ENCODE measurements around the gene ELMO1. TPM values are rescaled to one million over a fixed set of nuclear protein-coding genes. Genes with fewer than 3 reads are reported as not detected.

Gene ELMO1
- total and polyA plus RNA-seq, 4 donors, result 6.7 to 51.5 (median 14.8) TPM

DNA sequence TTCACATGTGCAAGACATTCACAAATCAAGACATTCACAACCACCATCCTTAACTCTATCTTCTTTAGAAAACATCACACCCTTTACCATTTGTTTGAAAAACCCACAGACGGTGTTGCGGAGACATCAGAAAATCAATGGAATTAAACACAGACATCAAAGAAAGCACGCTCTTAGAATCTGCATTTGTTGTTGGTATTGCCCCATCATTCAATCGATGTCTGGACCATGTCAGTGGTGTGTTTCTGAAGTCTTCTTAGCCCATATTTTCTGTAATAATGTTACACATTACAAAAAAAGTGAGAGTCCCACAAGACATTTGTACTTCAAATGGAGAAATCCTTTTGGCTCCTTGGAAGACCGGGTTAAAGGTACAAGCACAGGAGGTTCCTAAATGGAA is 550.5 kb downstream of the ELMO1 start:
- Histone ChIP-seq H3K27ac (ENCODE audit: low read depth in 1 of 2, low read length in 2 of 2) (no peak overlapping the region), H3K36me3 (ENCODE audit: control insufficient read depth in 4 of 4, insufficient read depth in 3 of 4, low read depth in 1 of 4, low read length in 3 of 4) (peaks cover 0 to under 1% (median 0%) of the 10 kb centered on the region in 4 donors)
- 37% methylated on average over 5 of the region's 5 CpGs for WGBS

DNA sequence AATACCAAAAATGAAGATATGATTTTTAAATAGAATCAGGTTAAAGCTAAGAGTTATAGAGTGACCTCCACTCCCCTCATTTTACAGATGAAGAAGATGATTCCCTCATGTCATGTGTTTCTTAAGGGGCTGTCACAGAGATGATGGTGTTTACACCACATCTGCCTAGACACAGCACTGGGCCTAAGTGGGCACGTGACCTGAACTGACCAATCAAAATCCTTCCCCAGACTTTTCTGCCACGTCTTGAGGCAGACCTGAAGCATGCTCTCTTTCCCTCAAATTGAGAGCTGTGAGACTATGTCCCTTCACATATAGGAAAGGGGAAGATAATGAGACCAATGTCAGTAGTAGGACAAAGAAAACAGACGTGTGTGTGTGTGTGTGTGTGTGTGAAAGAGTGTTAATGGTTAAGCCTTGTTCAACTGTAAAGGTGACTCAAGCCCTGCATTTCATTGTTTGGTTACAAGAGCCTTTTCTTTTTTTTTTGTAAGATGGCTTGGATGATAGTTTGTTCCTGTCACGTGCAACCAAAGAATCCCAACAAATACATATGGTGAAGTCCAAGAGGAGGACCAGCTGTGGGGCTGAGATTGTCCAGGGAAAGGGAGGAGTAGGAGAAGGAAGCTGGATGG is 551.6 kb downstream of the ELMO1 start:
- WGBS, result 80% methylated on average over 4 of the region's 4 CpGs
- Histone ChIP-seq H3K9ac (ENCODE audit: low read depth in 1 of 2, low read length in 2 of 2) (no peak overlapping the region), H3K4me1 (ENCODE audit: control insufficient read depth in 4 of 4, insufficient read depth in 4 of 4, low read length in 3 of 4) (peaks cover 5 to 49% (median 41%) of the 10 kb centered on the region in 4 donors), H3K27ac (ENCODE audit: low read depth in 1 of 2, low read length in 2 of 2) (no peak overlapping the region), H3K4me3 (ENCODE audit: low read depth in 1 of 3, low read length in 3 of 3) (no peak overlapping the region), H3K9me3 (ENCODE audit: control insufficient read depth in 4 of 4, low read length in 3 of 4) (no peaks in the 10 kb centered on the region), H3K36me3 (ENCODE audit: control insufficient read depth in 4 of 4, insufficient read depth in 3 of 4, low read depth in 1 of 4, low read length in 3 of 4) (peaks cover 0 to 3% (median 1%) of the 10 kb centered on the region in 4 donors), H3K27me3 (ENCODE audit: control insufficient read depth in 4 of 4, insufficient read depth in 4 of 4, low read length in 3 of 4) (no peaks in the 10 kb centered on the region)
- TF ChIP-seq NR2F2 (IDR thresholded peaks at IDR 0.05), result no peak
- TF ChIP-seq, protein P1, sequence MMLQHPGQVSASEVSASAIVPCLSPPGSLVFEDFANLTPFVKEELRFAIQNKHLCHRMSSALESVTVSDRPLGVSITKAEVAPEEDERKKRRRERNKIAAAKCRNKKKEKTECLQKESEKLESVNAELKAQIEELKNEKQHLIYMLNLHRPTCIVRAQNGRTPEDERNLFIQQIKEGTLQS (IDR thresholded peaks at IDR 0.05), result peak; percentile 2
- TF ChIP-seq, protein P2, sequence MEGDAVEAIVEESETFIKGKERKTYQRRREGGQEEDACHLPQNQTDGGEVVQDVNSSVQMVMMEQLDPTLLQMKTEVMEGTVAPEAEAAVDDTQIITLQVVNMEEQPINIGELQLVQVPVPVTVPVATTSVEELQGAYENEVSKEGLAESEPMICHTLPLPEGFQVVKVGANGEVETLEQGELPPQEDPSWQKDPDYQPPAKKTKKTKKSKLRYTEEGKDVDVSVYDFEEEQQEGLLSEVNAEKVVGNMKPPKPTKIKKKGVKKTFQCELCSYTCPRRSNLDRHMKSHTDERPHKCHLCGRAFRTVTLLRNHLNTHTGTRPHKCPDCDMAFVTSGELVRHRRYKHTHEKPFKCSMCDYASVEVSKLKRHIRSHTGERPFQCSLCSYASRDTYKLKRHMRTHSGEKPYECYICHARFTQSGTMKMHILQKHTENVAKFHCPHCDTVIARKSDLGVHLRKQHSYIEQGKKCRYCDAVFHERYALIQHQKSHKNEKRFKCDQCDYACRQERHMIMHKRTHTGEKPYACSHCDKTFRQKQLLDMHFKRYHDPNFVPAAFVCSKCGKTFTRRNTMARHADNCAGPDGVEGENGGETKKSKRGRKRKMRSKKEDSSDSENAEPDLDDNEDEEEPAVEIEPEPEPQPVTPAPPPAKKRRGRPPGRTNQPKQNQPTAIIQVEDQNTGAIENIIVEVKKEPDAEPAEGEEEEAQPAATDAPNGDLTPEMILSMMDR (IDR thresholded peaks at IDR 0.05; ENCODE audit: low read depth, low read length, missing input control), result no peak
- no peak for DNase-seq (ENCODE audit: low spot score)

More for the DNA sequence above, 550.5 kb downstream of the ELMO1 start:
- H3K4me1 ChIP-seq (ENCODE audit: control insufficient read depth in 4 of 4, insufficient read depth in 4 of 4, low read length in 3 of 4), result peaks cover 5 to 49% (median 41%) of the 10 kb centered on the region in 4 donors
- no peaks in the 10 kb centered on the region for H3K9me3 ChIP-seq (ENCODE audit: control insufficient read depth in 4 of 4, low read length in 3 of 4)
- peak; percentile 47 to 49 for TF ChIP-seq HNF4A (conservative IDR thresholded peaks at IDR 0.05)
- TF ChIP-seq RXRA (IDR thresholded peaks at IDR 0.05), result peak in 1 of 2 donors; percentile 41
- TF ChIP-seq EGR1 (IDR thresholded peaks at IDR 0.05; ENCODE audit: low read depth in 2 of 2), result no peak
- TF ChIP-seq GABPA (IDR thresholded peaks at IDR 0.05 in 1 of 2, conservative IDR thresholded peaks at IDR 0.05 in 1 of 2), result no peak
- TF ChIP-seq, protein P3, sequence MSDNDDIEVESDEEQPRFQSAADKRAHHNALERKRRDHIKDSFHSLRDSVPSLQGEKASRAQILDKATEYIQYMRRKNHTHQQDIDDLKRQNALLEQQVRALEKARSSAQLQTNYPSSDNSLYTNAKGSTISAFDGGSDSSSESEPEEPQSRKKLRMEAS (IDR thresholded peaks at IDR 0.05), result no peak
- TF ChIP-seq YY1 (IDR thresholded peaks at IDR 0.05), result peak; percentile 36
- TF ChIP-seq, protein P4, sequence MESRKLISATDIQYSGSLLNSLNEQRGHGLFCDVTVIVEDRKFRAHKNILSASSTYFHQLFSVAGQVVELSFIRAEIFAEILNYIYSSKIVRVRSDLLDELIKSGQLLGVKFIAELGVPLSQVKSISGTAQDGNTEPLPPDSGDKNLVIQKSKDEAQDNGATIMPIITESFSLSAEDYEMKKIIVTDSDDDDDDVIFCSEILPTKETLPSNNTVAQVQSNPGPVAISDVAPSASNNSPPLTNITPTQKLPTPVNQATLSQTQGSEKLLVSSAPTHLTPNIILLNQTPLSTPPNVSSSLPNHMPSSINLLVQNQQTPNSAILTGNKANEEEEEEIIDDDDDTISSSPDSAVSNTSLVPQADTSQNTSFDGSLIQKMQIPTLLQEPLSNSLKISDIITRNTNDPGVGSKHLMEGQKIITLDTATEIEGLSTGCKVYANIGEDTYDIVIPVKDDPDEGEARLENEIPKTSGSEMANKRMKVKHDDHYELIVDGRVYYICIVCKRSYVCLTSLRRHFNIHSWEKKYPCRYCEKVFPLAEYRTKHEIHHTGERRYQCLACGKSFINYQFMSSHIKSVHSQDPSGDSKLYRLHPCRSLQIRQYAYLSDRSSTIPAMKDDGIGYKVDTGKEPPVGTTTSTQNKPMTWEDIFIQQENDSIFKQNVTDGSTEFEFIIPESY (IDR thresholded peaks at IDR 0.05), result no peak
- peak; percentile 5 to 9 for TF ChIP-seq RAD21 (IDR thresholded peaks at IDR 0.05)
- no peak overlapping the region for H3K4me3 ChIP-seq (ENCODE audit: low read depth in 1 of 3, low read length in 3 of 3)
- no peak for DNase-seq (ENCODE audit: low spot score)
- H3K9ac ChIP-seq (ENCODE audit: low read depth in 1 of 2, low read length in 2 of 2), result no peak overlapping the region
- no peaks in the 10 kb centered on the region for H3K27me3 ChIP-seq (ENCODE audit: control insufficient read depth in 4 of 4, insufficient read depth in 4 of 4, low read length in 3 of 4)

DNA sequence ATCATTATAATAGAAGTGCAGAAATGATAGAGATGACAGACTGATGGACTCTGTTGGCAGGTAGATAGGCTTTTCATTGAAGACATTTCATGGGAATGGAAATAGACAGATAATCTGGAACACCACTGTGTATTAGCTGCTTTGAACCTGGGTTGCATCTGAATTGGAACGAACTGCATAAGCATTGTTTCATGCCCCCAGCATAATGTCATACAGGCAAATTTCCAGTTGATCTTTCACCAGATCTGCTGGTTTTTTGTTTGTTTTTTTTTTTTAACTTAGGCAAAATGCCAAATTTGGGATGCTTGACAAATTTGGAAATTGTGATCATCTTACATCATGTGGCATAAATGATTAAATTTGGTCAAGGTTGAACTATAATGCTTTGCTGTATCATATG is 552.2 kb downstream of the ELMO1 start:
- Histone ChIP-seq H3K27me3 (ENCODE audit: control insufficient read depth in 4 of 4, insufficient read depth in 4 of 4, low read length in 3 of 4) (no peaks in the 10 kb centered on the region), H3K9me3 (ENCODE audit: control insufficient read depth in 4 of 4, low read length in 3 of 4) (no peaks in the 10 kb centered on the region), H3K9ac (ENCODE audit: low read depth in 1 of 2, low read length in 2 of 2) (no peak overlapping the region), H3K4me1 (ENCODE audit: control insufficient read depth in 4 of 4, insufficient read depth in 4 of 4, low read length in 3 of 4) (peaks cover 5 to 44% (median 40%) of the 10 kb centered on the region in 4 donors), H3K36me3 (ENCODE audit: control insufficient read depth in 4 of 4, insufficient read depth in 3 of 4, low read depth in 1 of 4, low read length in 3 of 4) (peaks cover 0 to 3% (median 1%) of the 10 kb centered on the region in 4 donors), H3K4me3 (ENCODE audit: low read depth in 1 of 3, low read length in 3 of 3) (no peak overlapping the region), H3K27ac (ENCODE audit: low read depth in 1 of 2, low read length in 2 of 2) (no peak overlapping the region)
- WGBS, result 46% methylated on average over 1 of the region's 1 CpG
- DNase-seq (ENCODE audit: low spot score), result no peak
- TF ChIP-seq RAD21 (IDR thresholded peaks at IDR 0.05) (peak; percentile 9 to 39), SP1 (IDR thresholded peaks at IDR 0.05) (peak; percentile 43), FOXA1 (IDR thresholded peaks at IDR 0.05) (no peak), YY1 (IDR thresholded peaks at IDR 0.05) (no peak), FOXA2 (IDR thresholded peaks at IDR 0.05) (peak; percentile 32), JUND (IDR thresholded peaks at IDR 0.05) (peak; percentile 44 to 55), TAF1 (conservative IDR thresholded peaks at IDR 0.05) (no peak), RXRA (IDR thresholded peaks at IDR 0.05) (peak; percentile 40 to 73), NR2F2 (IDR thresholded peaks at IDR 0.05) (no peak), EGR1 (IDR thresholded peaks at IDR 0.05; ENCODE audit: low read depth in 2 of 2) (no peak)
- TF ChIP-seq, protein P3 (IDR thresholded peaks at IDR 0.05), result no peak
- TF ChIP-seq, protein P2 (IDR thresholded peaks at IDR 0.05; ENCODE audit: low read depth, low read length, missing input control), result no peak
- TF ChIP-seq, protein P1 (IDR thresholded peaks at IDR 0.05), result peak; percentile 26

Measured in liver (tissue), 9 donors.